GM12878 (cell line): Measurements from ENCODE around the gene OR10A3.

Experiments used
- CBX3 ChIP-seq: fragments of 200-600 bp; sonication (generic); IDR thresholded peaks from 2 replicates; pipeline ENCODE4 v1.6.1; 2016; ENCODE audit warnings: low read depth, borderline replicate concordance
- EP300 ChIP-seq, 2 experiments: fragments of 150-350 bp in 1 of 2; IDR thresholded peaks; 2 replicates each; pipeline ENCODE4 v1.6.1; 2011 to 2012; ENCODE audit warnings: low read depth in 2 of 2, low read length in 2 of 2, borderline replicate concordance in 1 of 2, improper control_type of control experiment in 1 of 2, inconsistent platforms in 1 of 2; ENCODE audit not compliant: control insufficient read depth in 1 of 2
- JUND ChIP-seq: IDR thresholded peaks from 2 replicates; pipeline ENCODE4 v1.6.1; 2012; ENCODE audit warnings: low read depth, mild to moderate bottlenecking, low read length, improper control_type of control experiment, moderate library complexity
- NFIC ChIP-seq: IDR thresholded peaks from 2 replicates; pipeline ENCODE4 v1.6.1; 2012; ENCODE audit warnings: low read depth, mild to moderate bottlenecking, inconsistent platforms, low read length, moderate library complexity
- PML ChIP-seq: IDR thresholded peaks from 2 replicates; pipeline ENCODE4 v1.6.1; 2012; ENCODE audit warnings: low read length, inconsistent platforms
- POLR2A ChIP-seq: IDR thresholded peaks from 2 replicates; pipeline ENCODE4 v1.6.1; 2011; ENCODE audit warnings: low read depth, mild to moderate bottlenecking, low read length
- SMAD1 ChIP-seq: fragments of 450-650 bp; IDR thresholded peaks from 2 replicates; pipeline ENCODE4 v1.6.1; 2018; ENCODE audit warnings: mild to moderate bottlenecking, low read depth; ENCODE audit not compliant: partially characterized antibody
- TAF1 ChIP-seq: IDR thresholded peaks from 2 replicates; pipeline ENCODE4 v1.6.1; 2011; ENCODE audit warnings: mild to moderate bottlenecking, low read depth, low read length, borderline replicate concordance
- TCF12 ChIP-seq: IDR thresholded peaks from 2 replicates; pipeline ENCODE4 v1.6.1; 2011; ENCODE audit warnings: low read depth, mild to moderate bottlenecking, low read length
- TCF3 ChIP-seq: IDR thresholded peaks from 2 replicates; pipeline ENCODE4 v1.6.1; 2012; ENCODE audit warnings: low read depth, mild to moderate bottlenecking, low read length, borderline replicate concordance; ENCODE audit not compliant: insufficient read depth
- ZBTB11 ChIP-seq: fragments of 450-650 bp; formaldehyde crosslinking; IDR thresholded peaks from 2 replicates; pipeline ENCODE4 v1.5.0; 2022; ENCODE audit warnings: mild to moderate bottlenecking, missing genetic modification characterization
- TF ChIP-seq, protein P1 (sequence below): fragments of 450-650 bp; IDR thresholded peaks from 2 replicates; pipeline ENCODE4 v1.6.1; 2016; ENCODE audit warnings: mild to moderate bottlenecking, moderate library complexity, borderline replicate concordance
- TF ChIP-seq, protein P2 (sequence below), 3 experiments: IDR thresholded peaks in 2 of 3; conservative IDR thresholded peaks in 1 of 3; 2 replicates each; pipeline ENCODE4 v1.5.1; 2011; ENCODE audit warnings: low read depth in 3 of 3, low read length in 3 of 3, mild to moderate bottlenecking in 3 of 3, control low read depth in 2 of 3, moderate library complexity in 2 of 3, inconsistent platforms in 1 of 3, mixed read lengths in 1 of 3; ENCODE audit not compliant: control insufficient read depth in 2 of 3, insufficient read depth in 1 of 3; ENCODE audit errors: extremely low read depth in 1 of 3

DNA sequence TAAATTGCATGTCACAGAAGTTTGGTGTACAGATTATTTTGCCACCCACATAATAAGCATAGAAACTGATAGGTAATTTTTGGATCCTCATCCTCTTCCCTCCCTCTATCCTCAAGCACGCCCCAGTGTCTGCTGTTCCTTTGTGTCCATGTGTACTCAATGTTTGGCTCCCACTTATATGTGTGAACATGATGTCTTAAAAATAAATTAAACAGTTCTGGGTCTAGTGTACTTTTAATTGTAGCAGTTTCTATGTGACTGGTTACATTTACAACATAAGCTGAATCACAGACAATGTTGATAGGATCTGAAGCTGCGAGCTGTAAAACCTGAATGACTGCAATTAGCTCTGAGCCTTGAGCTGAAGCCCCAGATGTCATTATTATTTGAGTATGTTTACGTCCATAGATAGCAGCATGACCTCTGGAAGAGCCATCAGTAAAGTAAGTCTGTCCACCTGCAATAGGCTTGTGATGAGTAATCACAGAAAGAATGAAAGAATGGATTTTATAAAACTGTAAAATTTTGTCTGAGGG, 40.1 kb downstream of the OR10A3 start:
- TF ChIP-seq, protein P1, sequence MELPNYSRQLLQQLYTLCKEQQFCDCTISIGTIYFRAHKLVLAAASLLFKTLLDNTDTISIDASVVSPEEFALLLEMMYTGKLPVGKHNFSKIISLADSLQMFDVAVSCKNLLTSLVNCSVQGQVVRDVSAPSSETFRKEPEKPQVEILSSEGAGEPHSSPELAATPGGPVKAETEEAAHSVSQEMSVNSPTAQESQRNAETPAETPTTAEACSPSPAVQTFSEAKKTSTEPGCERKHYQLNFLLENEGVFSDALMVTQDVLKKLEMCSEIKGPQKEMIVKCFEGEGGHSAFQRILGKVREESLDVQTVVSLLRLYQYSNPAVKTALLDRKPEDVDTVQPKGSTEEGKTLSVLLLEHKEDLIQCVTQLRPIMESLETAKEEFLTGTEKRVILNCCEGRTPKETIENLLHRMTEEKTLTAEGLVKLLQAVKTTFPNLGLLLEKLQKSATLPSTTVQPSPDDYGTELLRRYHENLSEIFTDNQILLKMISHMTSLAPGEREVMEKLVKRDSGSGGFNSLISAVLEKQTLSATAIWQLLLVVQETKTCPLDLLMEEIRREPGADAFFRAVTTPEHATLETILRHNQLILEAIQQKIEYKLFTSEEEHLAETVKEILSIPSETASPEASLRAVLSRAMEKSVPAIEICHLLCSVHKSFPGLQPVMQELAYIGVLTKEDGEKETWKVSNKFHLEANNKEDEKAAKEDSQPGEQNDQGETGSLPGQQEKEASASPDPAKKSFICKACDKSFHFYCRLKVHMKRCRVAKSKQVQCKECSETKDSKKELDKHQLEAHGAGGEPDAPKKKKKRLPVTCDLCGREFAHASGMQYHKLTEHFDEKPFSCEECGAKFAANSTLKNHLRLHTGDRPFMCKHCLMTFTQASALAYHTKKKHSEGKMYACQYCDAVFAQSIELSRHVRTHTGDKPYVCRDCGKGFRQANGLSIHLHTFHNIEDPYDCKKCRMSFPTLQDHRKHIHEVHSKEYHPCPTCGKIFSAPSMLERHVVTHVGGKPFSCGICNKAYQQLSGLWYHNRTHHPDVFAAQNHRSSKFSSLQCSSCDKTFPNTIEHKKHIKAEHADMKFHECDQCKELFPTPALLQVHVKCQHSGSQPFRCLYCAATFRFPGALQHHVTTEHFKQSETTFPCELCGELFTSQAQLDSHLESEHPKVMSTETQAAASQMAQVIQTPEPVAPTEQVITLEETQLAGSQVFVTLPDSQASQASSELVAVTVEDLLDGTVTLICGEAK, result no peak
- TF ChIP-seq EP300 (IDR thresholded peaks at IDR 0.05; ENCODE audit: borderline replicate concordance in 1 of 2, control insufficient read depth in 1 of 2, low read depth in 2 of 2, low read length in 2 of 2), result no peak
- TF ChIP-seq POLR2A, result no peak
- no peak for TF ChIP-seq PML
- TF ChIP-seq, protein P2, sequence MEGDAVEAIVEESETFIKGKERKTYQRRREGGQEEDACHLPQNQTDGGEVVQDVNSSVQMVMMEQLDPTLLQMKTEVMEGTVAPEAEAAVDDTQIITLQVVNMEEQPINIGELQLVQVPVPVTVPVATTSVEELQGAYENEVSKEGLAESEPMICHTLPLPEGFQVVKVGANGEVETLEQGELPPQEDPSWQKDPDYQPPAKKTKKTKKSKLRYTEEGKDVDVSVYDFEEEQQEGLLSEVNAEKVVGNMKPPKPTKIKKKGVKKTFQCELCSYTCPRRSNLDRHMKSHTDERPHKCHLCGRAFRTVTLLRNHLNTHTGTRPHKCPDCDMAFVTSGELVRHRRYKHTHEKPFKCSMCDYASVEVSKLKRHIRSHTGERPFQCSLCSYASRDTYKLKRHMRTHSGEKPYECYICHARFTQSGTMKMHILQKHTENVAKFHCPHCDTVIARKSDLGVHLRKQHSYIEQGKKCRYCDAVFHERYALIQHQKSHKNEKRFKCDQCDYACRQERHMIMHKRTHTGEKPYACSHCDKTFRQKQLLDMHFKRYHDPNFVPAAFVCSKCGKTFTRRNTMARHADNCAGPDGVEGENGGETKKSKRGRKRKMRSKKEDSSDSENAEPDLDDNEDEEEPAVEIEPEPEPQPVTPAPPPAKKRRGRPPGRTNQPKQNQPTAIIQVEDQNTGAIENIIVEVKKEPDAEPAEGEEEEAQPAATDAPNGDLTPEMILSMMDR (IDR thresholded peaks at IDR 0.05 in 2 of 3, conservative IDR thresholded peaks at IDR 0.05 in 1 of 3; ENCODE audit: control insufficient read depth in 2 of 3, extremely low read depth in 1 of 3, insufficient read depth in 1 of 3, low read depth in 3 of 3, low read length in 3 of 3), result no peak
- TF ChIP-seq ZBTB11 (CRISPR knock-in tag), result no peak
- TF ChIP-seq TCF3, result no peak
- TF ChIP-seq SMAD1, result no peak
- no peak for TF ChIP-seq TCF12
- no peak for TF ChIP-seq TAF1
- TF ChIP-seq JUND, result no peak
- TF ChIP-seq NFIC, result no peak
- no peak for TF ChIP-seq CBX3
